HL-60 (cell line): Measurements from ENCODE around the gene PPM1H.

Experiments
- DNase-seq, 2 experiments: peaks; one replicate each; pipeline ENCODE4 v3.0.0-alpha.2; 2010 to 2020; ENCODE audit warnings: low read depth in 1 of 2, low spot score in 1 of 2
- H3K27ac ChIP-seq: fragments of 250-450 bp; sonication (Bioruptor Pico); replicated peaks from 2 replicates; pipeline ENCODE4 v1.5.1; 2020; ENCODE audit warnings: mild to moderate bottlenecking, moderate library complexity
- H3K27me3 ChIP-seq: fragments of 250-450 bp; sonication (Bioruptor Pico); 2 replicates; pipeline ENCODE4 v1.5.1; 2021; ENCODE audit warnings: mild to moderate bottlenecking, moderate library complexity; ENCODE audit not compliant: insufficient read depth, poor library complexity, severe bottlenecking
- H3K4me3 ChIP-seq: replicated peaks from 2 replicates; pipeline ENCODE4 v1.5.1; 2011; ENCODE audit warnings: mild to moderate bottlenecking, control low read depth, low read length; ENCODE audit not compliant: insufficient read depth
- GABPA ChIP-seq: IDR thresholded peaks from 2 replicates; pipeline ENCODE4 v1.6.1; 2012; ENCODE audit warnings: low read depth
- POLR2AphosphoS5 ChIP-seq: IDR thresholded peaks from 2 replicates; pipeline ENCODE4 v1.6.1; 2012; ENCODE audit warnings: low read depth
- REST ChIP-seq: IDR thresholded peaks from 2 replicates; pipeline ENCODE4 v1.6.1; 2012; ENCODE audit warnings: low read depth; ENCODE audit not compliant: insufficient replicate concordance
- SPI1 ChIP-seq: IDR thresholded peaks from 2 replicates; pipeline ENCODE4 v1.6.1; 2012; ENCODE audit warnings: low read depth, mild to moderate bottlenecking, borderline replicate concordance
- TF ChIP-seq, protein P1 (sequence below): IDR thresholded peaks from one replicate; pipeline ENCODE4 v1.5.1; 2011; ENCODE audit warnings: low read length, control low read depth, inconsistent platforms; ENCODE audit not compliant: insufficient read depth

PPM1H gene

GRCh38 chr12:62971769-62972525 is 37.0 kb upstream of the PPM1H start:
- H3K27ac ChIP-seq = no peak overlapping the region
- no peak for TF ChIP-seq SPI1
- TF ChIP-seq, protein P1, sequence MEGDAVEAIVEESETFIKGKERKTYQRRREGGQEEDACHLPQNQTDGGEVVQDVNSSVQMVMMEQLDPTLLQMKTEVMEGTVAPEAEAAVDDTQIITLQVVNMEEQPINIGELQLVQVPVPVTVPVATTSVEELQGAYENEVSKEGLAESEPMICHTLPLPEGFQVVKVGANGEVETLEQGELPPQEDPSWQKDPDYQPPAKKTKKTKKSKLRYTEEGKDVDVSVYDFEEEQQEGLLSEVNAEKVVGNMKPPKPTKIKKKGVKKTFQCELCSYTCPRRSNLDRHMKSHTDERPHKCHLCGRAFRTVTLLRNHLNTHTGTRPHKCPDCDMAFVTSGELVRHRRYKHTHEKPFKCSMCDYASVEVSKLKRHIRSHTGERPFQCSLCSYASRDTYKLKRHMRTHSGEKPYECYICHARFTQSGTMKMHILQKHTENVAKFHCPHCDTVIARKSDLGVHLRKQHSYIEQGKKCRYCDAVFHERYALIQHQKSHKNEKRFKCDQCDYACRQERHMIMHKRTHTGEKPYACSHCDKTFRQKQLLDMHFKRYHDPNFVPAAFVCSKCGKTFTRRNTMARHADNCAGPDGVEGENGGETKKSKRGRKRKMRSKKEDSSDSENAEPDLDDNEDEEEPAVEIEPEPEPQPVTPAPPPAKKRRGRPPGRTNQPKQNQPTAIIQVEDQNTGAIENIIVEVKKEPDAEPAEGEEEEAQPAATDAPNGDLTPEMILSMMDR = no peak
- TF ChIP-seq REST = no peak
- TF ChIP-seq POLR2AphosphoS5 = no peak
- TF ChIP-seq GABPA = no peak
- no peak for DNase-seq
- H3K27me3 ChIP-seq = no peaks in the 10 kb centered on the region
- no peak overlapping the region for H3K4me3 ChIP-seq

- Histone ChIP-seq H3K4me3 (no peak overlapping the region), H3K27me3 (no peaks in the 10 kb centered on the region), H3K27ac (no peak overlapping the region)
- no peak for DNase-seq
- no peak for TF ChIP-seq GABPA
- TF ChIP-seq, protein P1 = no peak
- TF ChIP-seq POLR2AphosphoS5 = no peak
- TF ChIP-seq SPI1 = no peak
- TF ChIP-seq REST = no peak
Measured at GRCh38 chr12:62969695-62970094, 34.7 kb upstream of the PPM1H start.

DNA sequence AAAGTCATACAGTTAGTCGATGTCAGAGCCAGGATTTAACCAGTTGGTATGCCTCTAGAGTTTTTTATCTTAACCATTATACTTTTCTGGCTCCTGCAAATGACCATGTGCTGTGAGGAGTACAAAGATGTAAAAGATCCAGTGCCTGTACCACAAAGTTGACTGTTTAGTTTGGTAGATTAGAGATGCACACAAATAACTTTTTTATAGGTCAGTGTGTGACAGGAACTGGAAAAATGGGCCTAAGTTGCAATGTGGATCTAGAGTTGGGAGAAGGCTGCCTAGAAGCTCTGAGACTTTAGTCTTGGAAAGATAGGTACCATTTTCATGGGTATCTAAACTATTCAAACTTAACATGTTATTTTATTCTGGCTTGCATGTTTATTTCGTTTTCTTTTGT is 32.8 kb upstream of the PPM1H start:
- no peak for DNase-seq
- TF ChIP-seq, protein P1 = no peak
- H3K27ac ChIP-seq = no peak overlapping the region
- no peaks in the 10 kb centered on the region for H3K27me3 ChIP-seq
- H3K4me3 ChIP-seq = no peak overlapping the region

DNA sequence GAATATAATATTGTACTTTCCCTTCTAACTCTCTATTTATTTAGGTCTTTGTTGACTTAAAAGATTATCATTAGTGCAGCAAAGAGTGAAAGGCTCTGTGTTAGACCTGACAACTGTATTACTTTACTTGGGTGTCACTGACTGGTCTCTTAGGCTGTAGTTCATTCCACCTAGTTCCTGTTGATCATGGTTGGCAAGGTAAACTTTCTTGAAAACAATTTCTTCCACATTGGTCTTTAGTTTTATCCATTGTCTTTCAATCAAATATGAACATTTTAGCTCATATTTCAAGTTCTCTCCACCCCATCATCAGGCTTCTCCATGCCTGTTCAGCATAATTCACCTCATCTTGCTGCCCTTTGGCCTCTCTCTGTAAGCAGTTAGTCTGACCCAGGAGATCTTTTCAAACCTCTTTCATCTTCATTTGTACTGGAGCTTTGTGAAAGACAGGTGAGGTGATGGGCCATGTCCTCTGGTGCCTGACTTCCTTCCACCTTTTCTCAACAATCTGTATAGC is 32.1 kb upstream of the PPM1H start:
- DNase-seq = no peak
- Histone ChIP-seq H3K27ac (no peak overlapping the region), H3K27me3 (no peaks in the 10 kb centered on the region), H3K4me3 (no peak overlapping the region)
- TF ChIP-seq REST = no peak
- no peak for TF ChIP-seq SPI1
- TF ChIP-seq GABPA = no peak
- TF ChIP-seq, protein P1 = no peak
- no peak for TF ChIP-seq POLR2AphosphoS5
